ENCODE results near the gene ARHGEF33.
"Not testable (repeated sequence)": the region's sequence is repeated elsewhere in the genome, so short reads cannot be mapped to it uniquely, and the experiment has no call there.

ARHGEF33 gene

GRCh38 chr2:38933653-38934052 lies 44.0 kb downstream of the ARHGEF33 start:
- no peak for DNase-seq
- H3K27me3 Mint-ChIP-seq = peaks cover 6% of the 10 kb centered on the region
- CTCF ChIA-PET = interaction anchor here (1.7 kb wide), 1 partner anchor 14 kb away, joined by 5 read pairs; no protein-coding TSS in a partner anchor

GRCh38 chr2:38934742-38935141 lies 45.1 kb downstream of the ARHGEF33 start:
- Mint-ChIP-seq H3K4me3 (no peak overlapping the region), H3K4me1 (no peaks in the 10 kb centered on the region), H3K27me3 (peaks cover 6% of the 10 kb centered on the region), H3K9me3 (no peaks in the 10 kb centered on the region), H3K36me3 (no peaks in the 10 kb centered on the region), H3K27ac (no peak overlapping the region)
- CTCF ChIA-PET = no interaction called here
- DNase-seq = no peak

More at GRCh38 chr2:38933653-38934052, 44.0 kb downstream of the ARHGEF33 start:
- Mint-ChIP-seq H3K4me1 (no peaks in the 10 kb centered on the region), H3K27ac (no peak overlapping the region), H3K9me3 (no peaks in the 10 kb centered on the region), H3K36me3 (no peaks in the 10 kb centered on the region), H3K4me3 (no peak overlapping the region)

- CTCF ChIA-PET = interaction anchor here (1.9 kb wide), 1 partner anchor 11 kb away, joined by 10 read pairs; no protein-coding TSS in a partner anchor
- Mint-ChIP-seq H3K4me3 (no peak overlapping the region), H3K36me3 (no peaks in the 10 kb centered on the region), H3K9me3 (no peaks in the 10 kb centered on the region), H3K27ac (no peak overlapping the region), H3K4me1 (no peaks in the 10 kb centered on the region), H3K27me3 (peaks cover 6% of the 10 kb centered on the region)
- no peak for DNase-seq
These were observed 46.0 kb downstream of the ARHGEF33 start for GRCh38 chr2:38935568-38936172.

GRCh38 chr2:38936516-38936915 lies 46.8 kb downstream of the ARHGEF33 start:
- not testable (repeated sequence) for H3K4me1 Mint-ChIP-seq, H3K27ac Mint-ChIP-seq, H3K4me3 Mint-ChIP-seq, H3K36me3 Mint-ChIP-seq, DNase-seq, H3K27me3 Mint-ChIP-seq, H3K9me3 Mint-ChIP-seq
- CTCF ChIA-PET = interaction anchor here (1.9 kb wide), 1 partner anchor 11 kb away, joined by 10 read pairs; no protein-coding TSS in a partner anchor

- H3K36me3 Mint-ChIP-seq = no peaks in the 10 kb centered on the region
- H3K27ac Mint-ChIP-seq = no peak overlapping the region
- CTCF ChIA-PET = interaction anchor here (1.9 to 2.4 kb wide), 2 partner anchors 10 to 11 kb away, joined by 10 read pairs; no protein-coding TSS in a partner anchor
- H3K9me3 Mint-ChIP-seq = no peaks in the 10 kb centered on the region
- no peak for DNase-seq
- no peak overlapping the region for H3K4me3 Mint-ChIP-seq
- peaks cover 10% of the 10 kb centered on the region for H3K27me3 Mint-ChIP-seq
- H3K4me1 Mint-ChIP-seq = no peaks in the 10 kb centered on the region
These were observed 47.9 kb downstream of the ARHGEF33 start for GRCh38 chr2:38937548-38937947.

GRCh38 chr2:38940746-38941145 lies 51.1 kb downstream of the ARHGEF33 start:
- no peaks in the 10 kb centered on the region for H3K36me3 Mint-ChIP-seq
- no peaks in the 10 kb centered on the region for H3K4me1 Mint-ChIP-seq
- CTCF ChIA-PET = no interaction called here
- H3K27ac Mint-ChIP-seq = no peak overlapping the region
- H3K27me3 Mint-ChIP-seq = peaks cover 9% of the 10 kb centered on the region
- no peak overlapping the region for H3K4me3 Mint-ChIP-seq
- no peaks in the 10 kb centered on the region for H3K9me3 Mint-ChIP-seq
- no peak for DNase-seq

GRCh38 chr2:38943784-38944183 lies 54.1 kb downstream of the ARHGEF33 start:
- Mint-ChIP-seq H3K4me1 (no peaks in the 10 kb centered on the region), H3K36me3 (no peaks in the 10 kb centered on the region), H3K4me3 (no peak overlapping the region), H3K27me3 (peaks cover 12% of the 10 kb centered on the region), H3K9me3 (no peaks in the 10 kb centered on the region), H3K27ac (no peak overlapping the region)
- CTCF ChIA-PET = interaction anchor here (0.8 kb wide), 1 partner anchor 286 kb away, joined by 3 read pairs; no protein-coding TSS in a partner anchor
- no peak for DNase-seq

GRCh38 chr2:38945372-38945771 lies 55.7 kb downstream of the ARHGEF33 start:
- Mint-ChIP-seq H3K36me3 (no peaks in the 10 kb centered on the region), H3K27ac (no peak overlapping the region), H3K27me3 (peaks cover 18% of the 10 kb centered on the region), H3K4me3 (no peak overlapping the region), H3K4me1 (no peaks in the 10 kb centered on the region), H3K9me3 (no peaks in the 10 kb centered on the region)
- DNase-seq = no peak
- CTCF ChIA-PET = interaction anchor here (6.2 kb wide), 1 partner anchor 283 kb away, joined by 159 read pairs; no protein-coding TSS in a partner anchor

GRCh38 chr2:38945911-38946310 lies 56.2 kb downstream of the ARHGEF33 start:
- Mint-ChIP-seq H3K4me1 (no peaks in the 10 kb centered on the region), H3K9me3 (no peaks in the 10 kb centered on the region), H3K27me3 (peaks cover 18% of the 10 kb centered on the region), H3K4me3 (no peak overlapping the region), H3K36me3 (no peaks in the 10 kb centered on the region), H3K27ac (no peak overlapping the region)
- CTCF ChIA-PET = interaction anchor here (1.0 to 6.2 kb wide), 10 partner anchors 9 to 299 kb away, joined by 3 to 159 read pairs (median 12); no protein-coding TSS in a partner anchor
- no peak for DNase-seq

- CTCF ChIA-PET = interaction anchor here (0.7 to 6.2 kb wide), 34 partner anchors 9 to 785 kb away, joined by 3 to 159 read pairs (median 4); no protein-coding TSS in a partner anchor
- no peaks in the 10 kb centered on the region for H3K4me1 Mint-ChIP-seq
- H3K27ac Mint-ChIP-seq = no peak overlapping the region
- no peaks in the 10 kb centered on the region for H3K36me3 Mint-ChIP-seq
- H3K9me3 Mint-ChIP-seq = no peaks in the 10 kb centered on the region
- H3K27me3 Mint-ChIP-seq = peaks cover 13% of the 10 kb centered on the region
- no peak overlapping the region for H3K4me3 Mint-ChIP-seq
- DNase-seq = peak; percentile 84
These were observed 57.9 kb downstream of the ARHGEF33 start for GRCh38 chr2:38947241-38948239.

- H3K36me3 Mint-ChIP-seq = no peaks in the 10 kb centered on the region
- H3K27ac Mint-ChIP-seq = no peak overlapping the region
- no peak overlapping the region for H3K4me3 Mint-ChIP-seq
- no peaks in the 10 kb centered on the region for H3K9me3 Mint-ChIP-seq
- peaks cover 8% of the 10 kb centered on the region for H3K27me3 Mint-ChIP-seq
- CTCF ChIA-PET = interaction anchor here (0.7 to 6.2 kb wide), 18 partner anchors 10 to 781 kb away, joined by 3 to 159 read pairs (median 8); no protein-coding TSS in a partner anchor
- no peak for DNase-seq
- no peaks in the 10 kb centered on the region for H3K4me1 Mint-ChIP-seq
These were observed 58.8 kb downstream of the ARHGEF33 start for GRCh38 chr2:38948387-38948882.

GRCh38 chr2:38948995-38949394 lies 59.3 kb downstream of the ARHGEF33 start:
- Mint-ChIP-seq H3K36me3 (no peaks in the 10 kb centered on the region), H3K9me3 (no peaks in the 10 kb centered on the region), H3K4me1 (no peaks in the 10 kb centered on the region), H3K27ac (no peak overlapping the region), H3K4me3 (no peak overlapping the region), H3K27me3 (peaks cover 13% of the 10 kb centered on the region)
- CTCF ChIA-PET = interaction anchor here (2.6 to 6.2 kb wide), 5 partner anchors 10 to 286 kb away, joined by 10 to 159 read pairs (median 14); no protein-coding TSS in a partner anchor
- DNase-seq = no peak

GRCh38 chr2:38951766-38952165 lies 62.1 kb downstream of the ARHGEF33 start:
- no peaks in the 10 kb centered on the region for H3K9me3 Mint-ChIP-seq
- CTCF ChIA-PET = interaction anchor here (2.5 kb wide), 1 partner anchor 278 kb away, joined by 10 read pairs; no protein-coding TSS in a partner anchor
- no peak overlapping the region for H3K4me3 Mint-ChIP-seq
- H3K4me1 Mint-ChIP-seq = no peaks in the 10 kb centered on the region
- no peak for DNase-seq
- H3K27me3 Mint-ChIP-seq = peaks cover 16% of the 10 kb centered on the region
- H3K36me3 Mint-ChIP-seq = no peaks in the 10 kb centered on the region
- no peak overlapping the region for H3K27ac Mint-ChIP-seq

GRCh38 chr2:38957972-38958371 lies 68.3 kb downstream of the ARHGEF33 start:
- Mint-ChIP-seq H3K4me3 (no peak overlapping the region), H3K9me3 (no peaks in the 10 kb centered on the region), H3K4me1 (peaks cover 4% of the 10 kb centered on the region), H3K27ac (no peak overlapping the region), H3K36me3 (no peaks in the 10 kb centered on the region), H3K27me3 (peaks cover 42% of the 10 kb centered on the region)
- CTCF ChIA-PET = interaction anchor here (1.4 kb wide), 1 partner anchor 11 kb away, joined by 4 read pairs; no protein-coding TSS in a partner anchor
- no peak for DNase-seq
